GM18873 (cell line): Measurements from ENCODE around the gene RAB26.
"Not testable (repeated sequence)": the region's sequence is repeated elsewhere in the genome, so short reads cannot be mapped to it uniquely, and the experiment has no call there.

Experiments used
- ATAC-seq: cut with Tn5 transposase; IDR thresholded peaks from one replicate; pipeline ENCODE4 v1.9.1; 2021; ENCODE audit warnings: mild to moderate bottlenecking, moderate library complexity, moderate number of reproducible peaks; ENCODE audit not compliant: unreplicated experiment, low FRiP score

RAB26 gene

GRCh38 chr16:2135770-2136490 lies 12.5 kb upstream of the RAB26 start, which contains the start of gene PKD1:
PKD1 (minus strand) TSS chr16:2135898; CDS start chr16:2135689, 209 bp downstream.
- ATAC-seq: not testable (repeated sequence)

- no peak for ATAC-seq
Observed at GRCh38 chr16:2142942-2143877, 5.2 kb upstream of the RAB26 start.

GRCh38 chr16:2143878-2144485 lies 4.4 kb upstream of the RAB26 start:
- ATAC-seq: no peak

- no peak for ATAC-seq
Observed at GRCh38 chr16:2145843-2146242, 2.6 kb upstream of the RAB26 start.

GRCh38 chr16:2147378-2147777 lies 1.0 kb upstream of the RAB26 start:
- no peak for ATAC-seq

GRCh38 chr16:2148714-2149629 lies 547 bp downstream of the RAB26 start:
- ATAC-seq: no peak

- ATAC-seq: no peak
Observed at GRCh38 chr16:2149630-2150417, 1.4 kb downstream of the RAB26 start.

GRCh38 chr16:2150418-2151187 lies 2.2 kb downstream of the RAB26 start:
- no peak for ATAC-seq

- no peak for ATAC-seq
Observed at GRCh38 chr16:2151188-2152091, 3.0 kb downstream of the RAB26 start.

GRCh38 chr16:2152695-2153506 lies 4.5 kb downstream of the RAB26 start:
- no peak for ATAC-seq

GRCh38 chr16:2154533-2155090 lies 6.2 kb downstream of the RAB26 start:
- ATAC-seq: no peak

- ATAC-seq: peak; percentile 88
Observed at GRCh38 chr16:2155091-2155950, 6.9 kb downstream of the RAB26 start, which contains the start of gene TRAF7. TRAF7 (plus strand) TSS chr16:2155782; CDS start chr16:2163921, 8,139 bp downstream.

- no peak for ATAC-seq
Observed at GRCh38 chr16:2155977-2156848, 7.8 kb downstream of the RAB26 start.

- ATAC-seq: no peak
Observed at GRCh38 chr16:2156849-2157224, 8.4 kb downstream of the RAB26 start.
